MM.1S (cell line): ENCODE results near the gene CASZ1.

Experiments used
- EZH2 ChIP-seq: fragments of 300-600 bp; sonication (generic); optimal IDR thresholded peaks from 2 replicates; pipeline ENCODE3; 2017; ENCODE audit warnings: low read depth, mild to moderate bottlenecking, antibody characterized with exemption, low read length, mixed read lengths
- EZH2phosphoT487 ChIP-seq: fragments of 300-600 bp; sonication (generic); IDR thresholded peaks from 2 replicates; pipeline ENCODE4 v1.6.1; 2018; ENCODE audit warnings: antibody characterized with exemption, low read length
- TF ChIP-seq, protein P1 (sequence below): fragments of 300-600 bp; sonication (generic); IDR thresholded peaks from 2 replicates; pipeline ENCODE4 v1.5.1; 2016; ENCODE audit warnings: antibody characterized with exemption, low read length, mixed read lengths

DNA sequence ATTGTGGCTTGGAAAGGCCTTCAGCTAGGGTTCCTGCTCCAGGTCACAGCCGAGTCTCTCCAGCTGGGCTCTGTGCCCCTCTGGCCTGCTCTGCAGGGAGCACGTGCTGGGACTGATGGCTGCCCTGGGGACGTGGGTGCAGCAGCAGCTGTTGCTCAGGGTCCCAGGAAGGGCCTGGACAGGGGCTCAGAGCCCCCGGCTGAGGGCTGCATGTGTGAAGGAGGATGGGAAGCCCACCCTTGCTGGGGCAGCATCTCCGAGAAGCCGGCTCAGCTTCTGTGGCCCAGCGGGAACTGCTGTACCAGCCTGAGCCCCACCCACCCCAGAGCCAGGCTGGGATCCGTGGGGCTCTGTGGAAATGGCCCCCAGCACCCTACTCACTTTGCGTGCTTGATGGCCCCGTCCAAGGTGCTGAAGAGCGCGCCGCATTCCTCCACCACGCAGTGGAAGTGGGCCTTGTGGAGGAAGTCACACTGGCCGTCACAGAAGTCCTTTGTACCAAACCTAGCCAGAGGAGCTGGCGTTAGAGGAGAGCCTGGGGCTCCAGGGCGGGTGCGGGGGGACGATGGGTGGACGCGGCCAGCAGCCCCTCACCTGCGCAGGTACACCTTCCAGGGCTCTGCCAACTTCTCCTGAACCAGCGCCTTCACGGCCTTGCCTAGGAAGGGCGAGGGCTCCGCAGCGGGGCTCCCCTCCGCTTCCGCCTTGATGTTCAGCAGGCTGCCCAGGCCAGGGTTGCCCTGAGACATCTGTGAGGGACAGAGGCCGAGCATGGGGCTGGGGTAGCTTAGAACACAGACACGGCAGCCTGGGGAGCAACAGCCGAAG lies 147.5 kb downstream of the CASZ1 start:
- TF ChIP-seq, protein P1, sequence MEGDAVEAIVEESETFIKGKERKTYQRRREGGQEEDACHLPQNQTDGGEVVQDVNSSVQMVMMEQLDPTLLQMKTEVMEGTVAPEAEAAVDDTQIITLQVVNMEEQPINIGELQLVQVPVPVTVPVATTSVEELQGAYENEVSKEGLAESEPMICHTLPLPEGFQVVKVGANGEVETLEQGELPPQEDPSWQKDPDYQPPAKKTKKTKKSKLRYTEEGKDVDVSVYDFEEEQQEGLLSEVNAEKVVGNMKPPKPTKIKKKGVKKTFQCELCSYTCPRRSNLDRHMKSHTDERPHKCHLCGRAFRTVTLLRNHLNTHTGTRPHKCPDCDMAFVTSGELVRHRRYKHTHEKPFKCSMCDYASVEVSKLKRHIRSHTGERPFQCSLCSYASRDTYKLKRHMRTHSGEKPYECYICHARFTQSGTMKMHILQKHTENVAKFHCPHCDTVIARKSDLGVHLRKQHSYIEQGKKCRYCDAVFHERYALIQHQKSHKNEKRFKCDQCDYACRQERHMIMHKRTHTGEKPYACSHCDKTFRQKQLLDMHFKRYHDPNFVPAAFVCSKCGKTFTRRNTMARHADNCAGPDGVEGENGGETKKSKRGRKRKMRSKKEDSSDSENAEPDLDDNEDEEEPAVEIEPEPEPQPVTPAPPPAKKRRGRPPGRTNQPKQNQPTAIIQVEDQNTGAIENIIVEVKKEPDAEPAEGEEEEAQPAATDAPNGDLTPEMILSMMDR, result no peak
- TF ChIP-seq EZH2 (no peak), EZH2phosphoT487 (no peak)
